A673 (cell line): ENCODE results near the gene CYBA.

Source experiments
- EZH2 ChIP-seq: fragments of 200-600 bp; sonication (generic); IDR thresholded peaks from 2 replicates; pipeline ENCODE4 v1.6.1; 2017; ENCODE audit warnings: borderline replicate concordance, low read depth, mild to moderate bottlenecking, mixed read lengths, antibody characterized with exemption, low read length; ENCODE audit not compliant: poor library complexity, severe bottlenecking
- TF ChIP-seq, protein P1 (sequence below): fragments of 300-800, 200-600 bp; sonication (generic); conservative IDR thresholded peaks from 2 replicates; pipeline ENCODE4 v1.5.1; 2017; ENCODE audit warnings: low read depth, mild to moderate bottlenecking, antibody characterized with exemption, low read length, moderate library complexity, mixed read lengths

GRCh38 chr16:88618956-88619667, 31.7 kb downstream of the CYBA start:
- TF ChIP-seq, protein P1, sequence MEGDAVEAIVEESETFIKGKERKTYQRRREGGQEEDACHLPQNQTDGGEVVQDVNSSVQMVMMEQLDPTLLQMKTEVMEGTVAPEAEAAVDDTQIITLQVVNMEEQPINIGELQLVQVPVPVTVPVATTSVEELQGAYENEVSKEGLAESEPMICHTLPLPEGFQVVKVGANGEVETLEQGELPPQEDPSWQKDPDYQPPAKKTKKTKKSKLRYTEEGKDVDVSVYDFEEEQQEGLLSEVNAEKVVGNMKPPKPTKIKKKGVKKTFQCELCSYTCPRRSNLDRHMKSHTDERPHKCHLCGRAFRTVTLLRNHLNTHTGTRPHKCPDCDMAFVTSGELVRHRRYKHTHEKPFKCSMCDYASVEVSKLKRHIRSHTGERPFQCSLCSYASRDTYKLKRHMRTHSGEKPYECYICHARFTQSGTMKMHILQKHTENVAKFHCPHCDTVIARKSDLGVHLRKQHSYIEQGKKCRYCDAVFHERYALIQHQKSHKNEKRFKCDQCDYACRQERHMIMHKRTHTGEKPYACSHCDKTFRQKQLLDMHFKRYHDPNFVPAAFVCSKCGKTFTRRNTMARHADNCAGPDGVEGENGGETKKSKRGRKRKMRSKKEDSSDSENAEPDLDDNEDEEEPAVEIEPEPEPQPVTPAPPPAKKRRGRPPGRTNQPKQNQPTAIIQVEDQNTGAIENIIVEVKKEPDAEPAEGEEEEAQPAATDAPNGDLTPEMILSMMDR: no peak
- TF ChIP-seq EZH2: no peak
